IPS-18c (cell line): Measurements from ENCODE around the gene CBX1.

Experiments used
- H3K4me3 ChIP-seq: 2 replicates; pipeline ENCODE4 v1.7.0; 2013; ENCODE audit warnings: low read depth, mild to moderate bottlenecking, low read length, moderate library complexity; ENCODE audit not compliant: insufficient read depth
- H3K9me3 ChIP-seq: one replicate; pipeline ENCODE4 v1.6.1; 2013; ENCODE audit warnings: mild to moderate bottlenecking, low read length, moderate library complexity; ENCODE audit not compliant: control insufficient read depth, insufficient read depth

CBX1 gene

GRCh38 chr17:48127371-48128051, 26.2 kb upstream of the CBX1 start:
- Histone ChIP-seq H3K4me3 (no peak overlapping the region), H3K9me3 (no peaks in the 10 kb centered on the region)

GRCh38 chr17:48126532-48126850, 25.2 kb upstream of the CBX1 start:
- no peaks in the 10 kb centered on the region for H3K9me3 ChIP-seq

GRCh38 chr17:48125829-48126531, 24.7 kb upstream of the CBX1 start:
- Histone ChIP-seq H3K4me3 (no peak overlapping the region), H3K9me3 (peaks cover 2% of the 10 kb centered on the region)

More at GRCh38 chr17:48126532-48126850, 25.2 kb upstream of the CBX1 start:
- H3K4me3 ChIP-seq: no peak overlapping the region

GRCh38 chr17:48123776-48124388, 22.6 kb upstream of the CBX1 start:
- H3K9me3 ChIP-seq: peaks cover 2% of the 10 kb centered on the region
- H3K4me3 ChIP-seq: no peak overlapping the region

GRCh38 chr17:48123111-48123510, 21.8 kb upstream of the CBX1 start:
- Histone ChIP-seq H3K4me3 (no peak overlapping the region), H3K9me3 (peaks cover 2% of the 10 kb centered on the region)

- H3K9me3 ChIP-seq: peaks cover 2% of the 10 kb centered on the region
- H3K4me3 ChIP-seq: no peak overlapping the region
Measured at GRCh38 chr17:48122665-48123045, 21.4 kb upstream of the CBX1 start.

- peaks cover 2% of the 10 kb centered on the region for H3K9me3 ChIP-seq
- no peak overlapping the region for H3K4me3 ChIP-seq
Measured at GRCh38 chr17:48121923-48122664, 20.8 kb upstream of the CBX1 start.

GRCh38 chr17:48113201-48113676, 12.0 kb upstream of the CBX1 start:
- Histone ChIP-seq H3K4me3 (no peak overlapping the region), H3K9me3 (no peaks in the 10 kb centered on the region)

GRCh38 chr17:48111937-48112241, 10.6 kb upstream of the CBX1 start:
- Histone ChIP-seq H3K4me3 (no peak overlapping the region), H3K9me3 (no peaks in the 10 kb centered on the region)

GRCh38 chr17:48110761-48111160, 9.5 kb upstream of the CBX1 start:
- Histone ChIP-seq H3K9me3 (no peaks in the 10 kb centered on the region), H3K4me3 (no peak overlapping the region)

- Histone ChIP-seq H3K4me3 (peak within 1 kb of the TSS; percentile 94), H3K9me3 (no peaks in the 10 kb centered on the region)
Measured at GRCh38 chr17:48107137-48108055, 6.1 kb upstream of the CBX1 start, which contains the start of gene SNX11. TSS of gene SNX11 (plus strand) at chr17:48107766. CDS start at chr17:48112044, 4,278 bp downstream.

GRCh38 chr17:48106802-48107136, 5.5 kb upstream of the CBX1 start:
- peak overlapping the region; percentile 94 for H3K4me3 ChIP-seq
- H3K9me3 ChIP-seq: no peaks in the 10 kb centered on the region

GRCh38 chr17:48104440-48104839, 3.2 kb upstream of the CBX1 start:
- H3K9me3 ChIP-seq: no peaks in the 10 kb centered on the region
- H3K4me3 ChIP-seq: no peak overlapping the region

GRCh38 chr17:48102798-48103715, 1.8 kb upstream of the CBX1 start:
- Histone ChIP-seq H3K4me3 (no peak overlapping the region), H3K9me3 (no peaks in the 10 kb centered on the region)

GRCh38 chr17:48102043-48102750, 919 bp upstream of the CBX1 start:
- Histone ChIP-seq H3K4me3 (no peak overlapping the region), H3K9me3 (no peaks in the 10 kb centered on the region)
